H1 (cell line): Measurements from ENCODE around the gene MT1X. TPM values are rescaled to one million over a fixed set of nuclear protein-coding genes. Genes with fewer than 3 reads are reported as not detected.

ENCODE experiments used
- CTCF ChIA-PET: fragments of 300-600 bp; sonication (Branson Sonifier 250); formaldehyde crosslinking; loops from one replicate; lab custom pipeline; 2021; ENCODE audit not compliant: partially characterized antibody; lab: Charles Lee
- POLR2A ChIA-PET: fragments of 300-600 bp; sonication (Branson Sonifier 250); formaldehyde crosslinking; loops from one replicate; lab custom pipeline; 2021; ENCODE audit warnings: inconsistent platforms; ENCODE audit not compliant: partially characterized antibody; lab: Charles Lee
- DNase-seq, 2 experiments: peaks; one replicate each; pipeline versions ENCODE4 v3.0.0 to v3.0.0-alpha.2; 2010 to 2022; ENCODE audit warnings: low spot score in 2 of 2, low read depth in 1 of 2, mixed read lengths in 1 of 2
- FAIRE-seq: peaks from 2 replicates; lab custom pipeline; 2011; peaks lifted over from hg19 to GRCh38; lab: Jason Lieb, UNC
- H2AFZ ChIP-seq: 2 replicates; pipeline ENCODE4 v1.8.1; 2012; ENCODE audit warnings: low read length, inconsistent platforms
- H2AK5ac ChIP-seq: 2 replicates; pipeline ENCODE4 v1.6.1; 2013; ENCODE audit warnings: low read depth, low read length
- H2BK120ac ChIP-seq: replicated peaks from 2 replicates; pipeline ENCODE3; 2013; ENCODE audit warnings: low read depth, low read length, inconsistent platforms
- H2BK12ac ChIP-seq: 2 replicates; pipeline ENCODE4 v1.6.1; 2013; ENCODE audit warnings: low read depth, low read length
- H2BK15ac ChIP-seq: 2 replicates; pipeline ENCODE4 v1.6.1; 2013; ENCODE audit warnings: low read length
- H2BK20ac ChIP-seq: 2 replicates; pipeline ENCODE4 v1.6.1; 2013; ENCODE audit warnings: low read length
- H2BK5ac ChIP-seq: 2 replicates; pipeline ENCODE4 v1.6.1; 2013; ENCODE audit warnings: low read depth, low read length
- H3K14ac ChIP-seq: 2 replicates; pipeline ENCODE4 v1.6.1; 2013; ENCODE audit warnings: inconsistent platforms; ENCODE audit not compliant: insufficient read length
- H3K18ac ChIP-seq: 2 replicates; pipeline ENCODE4 v1.6.1; 2013; ENCODE audit warnings: low read length; ENCODE audit errors: extremely low read depth
- H3K23ac ChIP-seq: 2 replicates; pipeline ENCODE4 v1.6.1; 2013; ENCODE audit warnings: inconsistent platforms; ENCODE audit not compliant: insufficient read length
- H3K23me2 ChIP-seq: 2 replicates; pipeline ENCODE4 v1.6.1; 2013; ENCODE audit warnings: low read depth, low read length
- H3K27ac ChIP-seq: 2 replicates; pipeline ENCODE4 v1.6.1; 2011; ENCODE audit warnings: low read depth, low read length, inconsistent platforms
- H3K27me3 ChIP-seq, 4 experiments: replicated peaks in 1 of 4; 1 replicate in 1 of 4; 2 replicates in 3 of 4; pipeline versions ENCODE4 v1.6.1 to v1.8.1; 2011 to 2013; ENCODE audit warnings: low read length in 3 of 4, mild to moderate bottlenecking in 3 of 4, inconsistent platforms in 2 of 4, mixed read lengths in 2 of 4, moderate library complexity in 1 of 4; ENCODE audit not compliant: control insufficient read depth in 3 of 4, insufficient read depth in 3 of 4; ENCODE audit errors: extremely low read depth in 1 of 4
- H3K36me3 ChIP-seq, 4 experiments: 2 replicates each; pipeline versions ENCODE4 v1.6.1 to v1.8.1; 2011 to 2013; ENCODE audit warnings: mild to moderate bottlenecking in 4 of 4, low read length in 3 of 4, moderate library complexity in 2 of 4, control low read depth in 1 of 4, inconsistent platforms in 1 of 4; ENCODE audit not compliant: insufficient read depth in 4 of 4, control insufficient read depth in 2 of 4
- H3K4ac ChIP-seq: replicated peaks from 2 replicates; pipeline ENCODE3; 2013; ENCODE audit warnings: low read length, low read depth, mixed read lengths, inconsistent platforms; ENCODE audit not compliant: insufficient read length
- H3K4me1 ChIP-seq, 4 experiments: replicated peaks in 1 of 4; 1 replicate in 1 of 4; 2 replicates in 3 of 4; pipeline versions ENCODE4 v1.6.1 to v1.8.1; 2011 to 2013; ENCODE audit warnings: low read length in 3 of 4, inconsistent platforms in 2 of 4, mixed read lengths in 1 of 4; ENCODE audit not compliant: insufficient read depth in 4 of 4, control insufficient read depth in 3 of 4
- H3K4me2 ChIP-seq, 2 experiments: 2 replicates each; pipeline versions ENCODE4 v1.6.1 to v1.8.1; 2011 to 2013; ENCODE audit warnings: low read depth in 2 of 2, low read length in 2 of 2, control low read depth in 1 of 2, inconsistent platforms in 1 of 2, mild to moderate bottlenecking in 1 of 2; ENCODE audit not compliant: insufficient read depth in 1 of 2
- H3K4me3 ChIP-seq, 4 experiments: fragments of 200-600, 300-600 bp in 1 of 4; sonication (generic), shearing (Covaris generic), sonication (Bioruptor Twin) in 1 of 4; 2 replicates each; pipeline versions ENCODE4 v1.5.1 to v1.8.1; 2011 to 2016; ENCODE audit warnings: low read length in 4 of 4, low read depth in 3 of 4, control low read depth in 2 of 4, inconsistent platforms in 2 of 4, mild to moderate bottlenecking in 2 of 4, mixed read lengths in 1 of 4, moderate library complexity in 1 of 4; ENCODE audit not compliant: insufficient read depth in 2 of 4; ENCODE audit errors: extremely low read depth in 1 of 4
- H3K56ac ChIP-seq: replicated peaks from 2 replicates; pipeline ENCODE3; 2013; ENCODE audit warnings: low read depth, mild to moderate bottlenecking, mixed read lengths, low read length, inconsistent platforms; ENCODE audit not compliant: insufficient read length
- H3K79me1 ChIP-seq: 2 replicates; pipeline ENCODE4 v1.6.1; 2013; ENCODE audit warnings: low read depth, low read length, control low read depth
- H3K79me2 ChIP-seq, 2 experiments: 2 replicates each; pipeline versions ENCODE4 v1.6.1 to v1.8.1; 2012 to 2013; ENCODE audit warnings: low read length in 2 of 2, mild to moderate bottlenecking in 2 of 2, inconsistent platforms in 1 of 2; ENCODE audit not compliant: insufficient read depth in 2 of 2, control insufficient read depth in 1 of 2
- H3K9ac ChIP-seq, 4 experiments: replicated peaks in 1 of 4; 1 replicate in 1 of 4; 2 replicates in 3 of 4; pipeline versions ENCODE4 v1.6.1 to v1.8.1; 2011 to 2013; ENCODE audit warnings: low read depth in 3 of 4, low read length in 3 of 4, control low read depth in 2 of 4, mild to moderate bottlenecking in 2 of 4, moderate library complexity in 2 of 4, inconsistent platforms in 1 of 4; ENCODE audit errors: extremely low read depth in 1 of 4
- H3K9me3 ChIP-seq, 2 experiments: 2 replicates each; pipeline versions ENCODE4 v1.6.1 to v1.8.1; 2012 to 2013; ENCODE audit warnings: mild to moderate bottlenecking in 2 of 2, moderate library complexity in 2 of 2, control low read depth in 1 of 2, inconsistent platforms in 1 of 2, low read depth in 1 of 2, low read length in 1 of 2, mixed read lengths in 1 of 2; ENCODE audit not compliant: insufficient read depth in 2 of 2
- H4K20me1 ChIP-seq, 2 experiments: replicated peaks in 1 of 2; 2 replicates each; pipeline versions ENCODE3 to v1.8.1; 2011 to 2013; ENCODE audit warnings: inconsistent platforms in 2 of 2, low read length in 2 of 2, mild to moderate bottlenecking in 1 of 2; ENCODE audit not compliant: insufficient read depth in 2 of 2, control insufficient read depth in 1 of 2
- H4K5ac ChIP-seq: 2 replicates; pipeline ENCODE4 v1.6.1; 2013; ENCODE audit warnings: low read length, low read depth, mixed read lengths, inconsistent platforms; ENCODE audit not compliant: insufficient read length
- H4K8ac ChIP-seq: 2 replicates; pipeline ENCODE4 v1.8.0; 2013; ENCODE audit warnings: mild to moderate bottlenecking, moderate library complexity, low read length, inconsistent platforms; ENCODE audit not compliant: insufficient read depth; ENCODE audit errors: extremely low read depth
- H4K91ac ChIP-seq: replicated peaks from 2 replicates; pipeline ENCODE3; 2013; ENCODE audit warnings: low read length, mixed read lengths, inconsistent platforms; ENCODE audit not compliant: insufficient read length
- CBX8 ChIP-seq: fragments of 300-800, 300-1000 bp; sonication (generic); IDR thresholded peaks from 2 replicates; pipeline ENCODE4 v1.7.1; 2016; ENCODE audit warnings: low read depth, low read length, borderline replicate concordance
- EGR1 ChIP-seq: IDR thresholded peaks from 2 replicates; pipeline ENCODE4 v1.6.1; 2011; ENCODE audit warnings: low read depth, low read length, borderline replicate concordance
- KDM5A ChIP-seq: fragments of 200-600 bp; IDR thresholded peaks from 2 replicates; pipeline ENCODE4 v1.7.1; 2012; ENCODE audit warnings: mild to moderate bottlenecking, low read length, inconsistent platforms, mixed read lengths
- MAFK ChIP-seq: IDR thresholded peaks from 2 replicates; pipeline ENCODE4 v1.6.1; 2012; ENCODE audit warnings: low read depth, mild to moderate bottlenecking, improper control_type of control experiment, low read length
- POLR2AphosphoS5 ChIP-seq: IDR thresholded peaks from 2 replicates; pipeline ENCODE4 v1.6.1; 2011; ENCODE audit warnings: low read depth, low read length
- POU5F1 ChIP-seq: IDR thresholded peaks from 2 replicates; pipeline ENCODE4 v1.6.1; 2011; ENCODE audit warnings: low read depth, mild to moderate bottlenecking, low read length, moderate library complexity
- RAD21 ChIP-seq, 2 experiments: IDR thresholded peaks in 1 of 2; conservative IDR thresholded peaks in 1 of 2; 2 replicates each; pipeline ENCODE4 v1.6.1; 2011; ENCODE audit warnings: low read depth in 2 of 2, low read length in 2 of 2, improper control_type of control experiment in 1 of 2, inconsistent platforms in 1 of 2, mild to moderate bottlenecking in 1 of 2, moderate library complexity in 1 of 2
- SIX5 ChIP-seq: IDR thresholded peaks from 2 replicates; pipeline ENCODE4 v1.6.1; 2011; ENCODE audit warnings: mild to moderate bottlenecking, low read depth, low read length
- SUZ12 ChIP-seq: fragments of 200-600 bp; sonication (generic); IDR thresholded peaks from 2 replicates; pipeline ENCODE4 v1.6.1; 2012; ENCODE audit warnings: mild to moderate bottlenecking, inconsistent platforms, low read length, moderate library complexity, mixed read lengths
- WGBS, 2 experiments: shearing (Covaris generic) in 1 of 2; methylation state at CpG; one replicate each; pipeline versions ENCODE4 v1.1.6 to v1.1.7; 2013 to 2015; ENCODE audit warnings: low lambda C conversion rate in 2 of 2, mixed read lengths in 2 of 2, inconsistent platforms in 1 of 2, low coverage in 1 of 2, missing lambda C conversion rate in 1 of 2; ENCODE audit not compliant: insufficient replicate concordance in 2 of 2, insufficient coverage in 1 of 2, insufficient read length in 1 of 2; ENCODE audit errors: extremely low coverage in 1 of 2, missing lambda C conversion rate in 1 of 2; 5-methylcytosine and 5-hydroxymethylcytosine counted together
- polyA plus RNA-seq, 7 experiments: library from polyadenylated mRNA; depleted of rRNA in 3 of 7; stranded (reverse) in 5 of 7; unstranded in 2 of 7; fragments of >200 nt in 5 of 7; fragments of 200-250 nt in 2 of 7; gene quantifications; 1 replicate in 5 of 7; 2 replicates in 1 of 7; 4 replicates in 1 of 7; pipeline versions ENCODE4 v1.2.1 to v1.2.3, GENCODE V29; 2011 to 2013; ENCODE audit warnings: missing spikeins in 2 of 7, mixed read lengths in 2 of 7
- total RNA-seq: library from RNA; stranded (reverse); fragmentation: NEBNext Ultra II Directional; extraction: Animal tissue kit (Norgen Biotek cat#: 25700); gene quantifications from 2 replicates; pipeline ENCODE4 v1.2.1, GENCODE V29; 2021
- TF ChIP-seq, protein P1 (sequence below): IDR thresholded peaks from 2 replicates; pipeline ENCODE4 v1.6.1; 2011; ENCODE audit warnings: low read depth, mild to moderate bottlenecking, low read length; ENCODE audit not compliant: insufficient read depth

MT1X gene
- total and polyA plus RNA-seq, 2 of the 8 experiments (the other 6 are each of a cell fraction or from before 2014, with no cell fraction given) = 52.4 to 1,060 TPM

DNA sequence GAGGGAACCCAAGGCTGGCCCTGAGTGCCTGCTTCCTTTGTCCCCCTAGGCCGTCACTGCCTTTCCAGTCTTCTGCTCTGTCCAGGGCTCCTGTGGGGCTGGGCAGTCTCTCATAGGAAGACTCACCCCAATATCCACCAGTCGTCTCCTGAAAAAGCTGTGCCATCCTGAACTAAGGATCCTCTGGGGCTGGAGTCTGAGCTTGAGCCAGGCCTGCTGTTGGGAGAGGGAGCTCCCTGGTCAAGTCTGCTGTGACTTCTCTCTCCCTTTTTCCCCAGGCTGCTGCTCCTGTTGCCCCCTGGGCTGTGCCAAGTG, 11.7 kb upstream of the MT1X start:
- DNase-seq (no peak), FAIRE-seq (no peak)
- Histone ChIP-seq H2BK12ac (no peak overlapping the region; the same call in 1 of the 2 replicates), H2AK5ac (no peak overlapping the region), H3K18ac (no peak overlapping the region), H2AFZ (no peak overlapping the region), H2BK120ac (no peak overlapping the region), H3K9ac (no peak overlapping the region), H3K27me3 (peaks cover 60 to 83% (median 75%) of the 10 kb centered on the region in 4 experiments), H3K23ac (no peak overlapping the region), H3K4me1 (peaks cover 3 to 22% (median 15%) of the 10 kb centered on the region in 4 experiments), H2BK20ac (no peak overlapping the region; the same call in 1 of the 2 replicates), H3K9me3 (no peaks in the 10 kb centered on the region), H4K91ac (no peak overlapping the region), H4K8ac (no peak overlapping the region), H3K56ac (no peak overlapping the region), H3K4me3 (peak overlapping the region in 1 of 4 experiments; percentile 52; a peak in 2 of 8 replicates), H2BK15ac (no peak overlapping the region), H3K23me2 (peaks cover 10% of the 10 kb centered on the region; the same call in 1 of the 2 replicates), H3K27ac (no peak overlapping the region), H3K79me2 (no peaks in the 10 kb centered on the region), H3K36me3 (no peaks in the 10 kb centered on the region), H3K4me2 (peak overlapping the region; percentile 74 to 92; a peak in 3 of 4 replicates), H3K4ac (no peak overlapping the region), H3K14ac (no peak overlapping the region), H4K5ac (no peak overlapping the region), H2BK5ac (no peak overlapping the region), H3K79me1 (no peaks in the 10 kb centered on the region), H4K20me1 (peaks cover 2 to 9% of the 10 kb centered on the region in 2 experiments)
- 18% methylated on average over 2 of the region's 2 CpGs; no CpG with 5 or more reads in 1 of the 2 experiments for WGBS, 2 experiments
- ChIA-PET CTCF (interaction anchor here (0.5 to 4.6 kb wide), 8 partner anchors 8 to 885 kb away, joined by 3 to 29 read pairs (median 4); partner anchors contain the start of gene MT1E), POLR2A (interaction anchor here (0.6 to 13.9 kb wide), 10 partner anchors 10 to 63 kb away, joined by 3 to 205 read pairs (median 8); partner anchors contain the start of genes MT1B, MT1E, MT1F and MT1X)
- TF ChIP-seq SUZ12 = no peak
- TF ChIP-seq RAD21 (IDR thresholded peaks at IDR 0.05 in 1 of 2, conservative IDR thresholded peaks at IDR 0.05 in 1 of 2; ENCODE audit: low read depth in 2 of 2, low read length in 2 of 2) = no peak
- TF ChIP-seq SIX5 = no peak
- TF ChIP-seq EGR1 = no peak
- TF ChIP-seq MAFK = no peak
- TF ChIP-seq KDM5A = no peak
- no peak for TF ChIP-seq CBX8
- TF ChIP-seq POLR2AphosphoS5 = no peak
- TF ChIP-seq POU5F1 = no peak
- TF ChIP-seq, protein P1, sequence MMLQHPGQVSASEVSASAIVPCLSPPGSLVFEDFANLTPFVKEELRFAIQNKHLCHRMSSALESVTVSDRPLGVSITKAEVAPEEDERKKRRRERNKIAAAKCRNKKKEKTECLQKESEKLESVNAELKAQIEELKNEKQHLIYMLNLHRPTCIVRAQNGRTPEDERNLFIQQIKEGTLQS = no peak
